Loucy (cell line): ENCODE data around the gene VPS25.

Experiments
- H2AFZ ChIP-seq: fragments of 200-600 bp; sonication (generic); 2 replicates; pipeline ENCODE4 v1.6.0; 2016; ENCODE audit warnings: antibody characterized with exemption, mild to moderate bottlenecking, low read length, moderate library complexity
- H3F3A ChIP-seq: fragments of 200-600 bp; 2 replicates; pipeline ENCODE4 v1.6.0; 2016; ENCODE audit warnings: antibody characterized with exemption, low read depth, mild to moderate bottlenecking
- H3K27me3 ChIP-seq: fragments of 200-600 bp; sonication (generic); 2 replicates; pipeline ENCODE4 v1.6.1; 2014; ENCODE audit warnings: low read length, mild to moderate bottlenecking; ENCODE audit not compliant: insufficient read depth, poor library complexity, severe bottlenecking
- H3K36me3 ChIP-seq: fragments of 200-600 bp; sonication (generic); 2 replicates; pipeline ENCODE4 v1.6.1; 2016; ENCODE audit warnings: low read length; ENCODE audit not compliant: insufficient read depth
- H3K4me1 ChIP-seq: fragments of 200-600 bp; sonication (generic); 2 replicates; pipeline ENCODE4 v1.5.1; 2014; ENCODE audit warnings: low read length, mild to moderate bottlenecking; ENCODE audit not compliant: insufficient read depth, poor library complexity, severe bottlenecking
- H3K4me2 ChIP-seq: fragments of 200-600 bp; sonication (generic); 2 replicates; pipeline ENCODE4 v1.6.0; 2014; ENCODE audit warnings: antibody characterized with exemption, low read length, low read depth, mild to moderate bottlenecking; ENCODE audit not compliant: poor library complexity, severe bottlenecking
- H3K4me3 ChIP-seq: fragments of 200-600 bp; sonication (generic); 2 replicates; pipeline ENCODE4 v1.5.1; 2014; ENCODE audit warnings: low read length, mild to moderate bottlenecking, mixed read lengths; ENCODE audit not compliant: poor library complexity, severe bottlenecking
- H3K79me2 ChIP-seq: fragments of 200-600 bp; sonication (generic); 2 replicates; pipeline ENCODE4 v1.6.1; 2014; ENCODE audit warnings: low read length; ENCODE audit not compliant: insufficient read depth
- H3K9ac ChIP-seq: fragments of 200-600 bp; sonication (generic); 2 replicates; pipeline ENCODE4 v1.6.0; 2014; ENCODE audit warnings: mild to moderate bottlenecking, low read depth, low read length, moderate library complexity; ENCODE audit not compliant: poor library complexity, severe bottlenecking
- H3K9me2 ChIP-seq: fragments of 200-600 bp; sonication (generic); replicated peaks from 2 replicates; pipeline ENCODE4 v1.6.1; 2016; ENCODE audit warnings: low read depth, low read length, mixed read lengths
- H3K9me3 ChIP-seq: fragments of 200-600 bp; sonication (generic); 2 replicates; pipeline ENCODE4 v1.6.1; 2014; ENCODE audit warnings: mild to moderate bottlenecking, antibody characterized with exemption, low read length, low read depth; ENCODE audit not compliant: insufficient read depth
- H4K20me1 ChIP-seq: fragments of 200-600 bp; sonication (generic); 2 replicates; pipeline ENCODE4 v1.6.0; 2014; ENCODE audit warnings: antibody characterized with exemption, low read length, mild to moderate bottlenecking; ENCODE audit not compliant: insufficient read depth, poor library complexity, severe bottlenecking
- CTCF ChIP-seq: fragments of 200-600 bp; sonication (generic); conservative IDR thresholded peaks from 2 replicates; pipeline ENCODE4 v1.5.1; 2014; ENCODE audit warnings: mild to moderate bottlenecking, antibody characterized with exemption, low read length
- EZH2phosphoT487 ChIP-seq: fragments of 200-600 bp; IDR thresholded peaks from 2 replicates; pipeline ENCODE4 v1.6.1; 2018; ENCODE audit warnings: antibody characterized with exemption, mild to moderate bottlenecking, moderate library complexity, borderline replicate concordance

VPS25 gene

GRCh38 chr17:42806249-42806648, 33.0 kb downstream of the VPS25 start:
- Histone ChIP-seq H3K9me3 (no peaks in the 10 kb centered on the region), H3K9ac (no peak overlapping the region), H2AFZ (no peak overlapping the region), H3K79me2 (no peaks in the 10 kb centered on the region), H3K4me1 (no peaks in the 10 kb centered on the region), H3F3A (no peaks in the 10 kb centered on the region), H3K4me3 (no peak overlapping the region), H3K27me3 (no peaks in the 10 kb centered on the region), H3K4me2 (no peak overlapping the region), H4K20me1 (no peaks in the 10 kb centered on the region), H3K9me2 (no peaks in the 10 kb centered on the region), H3K36me3 (peaks cover 7% of the 10 kb centered on the region; the same call in 1 of the 2 replicates)
- TF ChIP-seq EZH2phosphoT487 (no peak), CTCF (no peak)

- H3K79me2 ChIP-seq, result no peaks in the 10 kb centered on the region
- H3K4me1 ChIP-seq, result no peaks in the 10 kb centered on the region
- H4K20me1 ChIP-seq, result no peaks in the 10 kb centered on the region
- H3K36me3 ChIP-seq, result peaks cover 17% of the 10 kb centered on the region; the same call in 1 of the 2 replicates
- H3K4me3 ChIP-seq, result no peak overlapping the region
- H3K27me3 ChIP-seq, result no peaks in the 10 kb centered on the region
- no peaks in the 10 kb centered on the region for H3K9me3 ChIP-seq
- no peak overlapping the region for H2AFZ ChIP-seq
- TF ChIP-seq CTCF, result no peak
- no peak for TF ChIP-seq EZH2phosphoT487
- no peak overlapping the region for H3K4me2 ChIP-seq
- no peaks in the 10 kb centered on the region for H3F3A ChIP-seq
- H3K9me2 ChIP-seq, result no peaks in the 10 kb centered on the region
- no peak overlapping the region for H3K9ac ChIP-seq
These were observed 36.0 kb downstream of the VPS25 start for GRCh38 chr17:42809250-42809649.

- Histone ChIP-seq H3F3A (no peaks in the 10 kb centered on the region), H3K4me2 (no peak overlapping the region), H2AFZ (no peak overlapping the region), H3K79me2 (no peaks in the 10 kb centered on the region), H3K9me3 (no peaks in the 10 kb centered on the region), H3K9me2 (no peaks in the 10 kb centered on the region), H3K4me1 (no peaks in the 10 kb centered on the region), H4K20me1 (peaks cover 3% of the 10 kb centered on the region), H3K27me3 (no peaks in the 10 kb centered on the region), H3K9ac (no peak overlapping the region), H3K36me3 (peaks cover 59% of the 10 kb centered on the region; the same call in 1 of the 2 replicates), H3K4me3 (no peak overlapping the region)
- TF ChIP-seq EZH2phosphoT487 (no peak), CTCF (no peak)
These were observed 41.6 kb downstream of the VPS25 start for GRCh38 chr17:42814633-42815399.
